ENCODE results near the gene ZNF581.

The ZNF581 gene

GRCh38 chr19:55679343-55680257 lies 36.2 kb downstream of the ZNF581 start:
- no peak for DNase-seq (ENCODE audit: low read depth in 2 of 2)

DNA sequence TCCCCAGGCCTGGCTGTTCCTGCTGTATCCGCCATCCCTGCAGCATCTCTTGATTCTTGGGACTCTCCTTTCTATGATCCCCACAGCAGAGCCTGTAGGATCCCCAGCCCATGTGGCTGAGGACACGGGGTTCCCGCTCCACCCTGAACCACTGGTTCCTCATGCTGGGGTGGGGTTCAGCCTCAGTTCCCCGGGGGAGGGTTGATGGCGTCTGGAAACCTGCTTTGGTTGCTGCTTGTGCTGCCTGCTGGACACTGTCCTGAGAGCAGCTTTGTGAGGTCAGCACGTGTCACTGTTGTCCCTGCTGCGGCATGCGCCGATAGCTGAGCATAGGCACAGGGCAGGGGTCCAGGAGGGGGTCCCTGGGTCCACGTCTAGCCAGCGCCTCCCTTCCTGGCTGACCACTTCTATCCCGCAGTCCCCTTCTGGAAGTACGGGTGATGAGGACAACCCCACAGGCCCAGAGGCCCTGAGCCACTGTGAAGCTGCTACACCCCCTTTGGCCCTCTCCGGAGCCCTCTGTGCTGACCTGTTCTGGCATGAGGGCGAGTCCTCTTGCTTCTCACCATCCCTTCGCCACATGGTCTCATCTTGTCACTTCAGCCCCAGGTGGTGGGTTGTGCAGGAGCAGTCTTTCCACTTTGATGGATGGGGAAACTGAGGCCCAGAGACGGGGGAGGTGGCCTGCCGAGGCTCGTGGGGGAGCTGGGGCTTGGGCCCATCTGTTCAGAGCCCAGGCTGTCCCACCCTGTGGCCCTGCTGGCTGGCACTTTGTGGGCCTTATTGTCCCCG lies 37.1 kb downstream of the ZNF581 start:
- no peak for DNase-seq (ENCODE audit: low read depth in 2 of 2)

DNA sequence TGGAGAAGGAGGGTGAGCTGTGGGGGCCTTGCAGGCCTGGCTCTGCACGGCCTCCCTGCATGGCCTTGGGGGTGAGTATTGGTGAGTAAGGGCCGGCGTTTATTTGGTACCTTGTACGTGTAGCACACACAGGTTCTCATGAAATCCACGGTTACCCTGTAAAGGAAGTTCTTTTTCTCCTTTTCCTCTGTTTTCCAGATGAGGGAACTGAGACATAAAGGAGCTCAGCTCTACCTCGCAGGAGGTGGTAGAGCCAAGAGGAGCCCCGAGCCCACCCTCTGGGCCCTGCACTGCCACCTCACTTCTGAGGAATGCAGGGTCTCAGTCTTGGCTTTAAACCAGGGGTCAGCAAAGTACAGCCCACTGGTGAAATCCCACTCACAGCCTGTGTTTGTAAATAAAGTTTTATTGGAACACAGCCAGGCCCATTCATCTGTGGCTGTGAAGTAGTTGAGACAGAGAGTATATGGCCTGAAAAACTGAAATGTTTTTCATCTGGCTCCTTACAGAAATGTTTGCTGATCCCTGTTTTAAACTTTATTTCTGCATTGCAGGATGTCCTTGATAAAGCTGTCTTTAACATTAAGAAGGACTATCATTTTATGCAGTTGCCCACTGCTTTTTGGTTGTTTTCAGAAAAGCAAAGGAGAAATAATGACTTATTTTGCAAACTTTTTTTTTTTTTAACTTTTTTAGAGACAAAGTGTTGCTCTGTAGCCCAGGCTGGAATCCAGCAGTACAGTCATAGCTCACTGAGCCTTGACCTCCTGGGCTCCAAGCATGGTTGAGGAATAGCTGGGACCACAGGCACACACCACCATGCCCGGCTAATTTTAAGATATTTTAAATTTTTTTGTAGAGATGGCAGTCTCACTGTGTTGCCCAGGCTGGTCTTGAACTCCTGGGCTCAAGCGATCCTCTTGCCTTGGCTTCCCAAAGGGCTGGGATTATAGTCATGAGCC lies 38.0 kb downstream of the ZNF581 start:
- DNase-seq (ENCODE audit: low read depth in 2 of 2) = no peak

- DNase-seq (ENCODE audit: low read depth in 2 of 2) = no peak
Observed at GRCh38 chr19:55683449-55684261, 40.2 kb downstream of the ZNF581 start.

DNA sequence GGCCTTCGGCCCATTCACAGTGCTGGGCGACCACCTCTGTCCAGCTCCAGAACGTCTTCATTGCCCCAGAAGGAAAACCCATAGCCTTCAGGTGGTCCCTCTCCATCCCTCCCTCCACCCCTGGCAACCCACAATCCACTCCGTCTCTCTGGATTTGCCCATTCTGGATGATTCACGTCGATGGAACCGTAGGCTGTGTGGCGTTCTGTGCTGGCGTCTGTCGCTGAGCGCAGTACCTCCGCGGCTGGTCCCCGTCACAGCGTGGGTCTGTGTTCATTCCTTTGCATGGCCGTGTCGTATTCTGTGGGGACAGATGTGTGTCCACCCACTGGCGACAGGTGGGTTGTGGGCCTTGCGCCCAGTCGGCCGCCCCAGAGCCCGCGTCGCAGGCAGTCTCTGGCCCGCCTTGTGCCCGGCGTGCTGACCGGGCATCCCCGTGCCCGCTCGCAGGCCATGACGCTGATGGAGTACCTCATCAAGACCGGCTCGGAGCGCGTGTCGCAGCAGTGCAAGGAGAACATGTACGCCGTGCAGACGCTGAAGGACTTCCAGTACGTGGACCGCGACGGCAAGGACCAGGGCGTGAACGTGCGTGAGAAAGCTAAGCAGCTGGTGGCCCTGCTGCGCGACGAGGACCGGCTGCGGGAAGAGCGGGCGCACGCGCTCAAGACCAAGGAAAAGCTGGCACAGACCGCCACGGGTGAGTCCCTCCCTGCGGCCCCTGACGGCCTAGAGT lies 41.7 kb downstream of the ZNF581 start:
- no peak for DNase-seq (ENCODE audit: low read depth in 2 of 2)

DNA sequence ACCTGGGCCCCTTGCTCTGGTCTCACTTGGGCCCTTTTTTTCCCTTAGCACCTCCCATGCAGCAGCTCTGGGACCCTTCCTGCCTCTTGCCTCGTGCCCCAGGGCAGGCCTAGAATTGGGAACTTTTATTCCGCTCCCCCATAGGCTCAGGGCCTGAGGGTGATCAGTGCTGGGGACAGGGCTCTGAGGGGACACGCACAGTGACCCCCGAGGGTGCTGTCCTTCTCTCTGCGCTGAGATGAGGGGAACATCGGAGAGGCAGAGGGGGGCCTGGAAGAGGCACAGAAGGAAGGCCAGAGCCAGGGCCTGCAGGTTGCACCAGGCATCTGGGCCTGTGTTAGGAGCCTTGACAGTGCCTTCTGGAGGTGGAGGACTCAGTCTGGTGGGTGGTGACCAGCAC lies 42.3 kb downstream of the ZNF581 start:
- no peak for DNase-seq (ENCODE audit: low read depth in 2 of 2)

GRCh38 chr19:55686311-55687050 lies 43.0 kb downstream of the ZNF581 start:
- no peak for DNase-seq (ENCODE audit: low read depth in 2 of 2)

GRCh38 chr19:55687281-55688201 lies 44.1 kb downstream of the ZNF581 start:
- no peak for DNase-seq (ENCODE audit: low read depth in 2 of 2)

DNA sequence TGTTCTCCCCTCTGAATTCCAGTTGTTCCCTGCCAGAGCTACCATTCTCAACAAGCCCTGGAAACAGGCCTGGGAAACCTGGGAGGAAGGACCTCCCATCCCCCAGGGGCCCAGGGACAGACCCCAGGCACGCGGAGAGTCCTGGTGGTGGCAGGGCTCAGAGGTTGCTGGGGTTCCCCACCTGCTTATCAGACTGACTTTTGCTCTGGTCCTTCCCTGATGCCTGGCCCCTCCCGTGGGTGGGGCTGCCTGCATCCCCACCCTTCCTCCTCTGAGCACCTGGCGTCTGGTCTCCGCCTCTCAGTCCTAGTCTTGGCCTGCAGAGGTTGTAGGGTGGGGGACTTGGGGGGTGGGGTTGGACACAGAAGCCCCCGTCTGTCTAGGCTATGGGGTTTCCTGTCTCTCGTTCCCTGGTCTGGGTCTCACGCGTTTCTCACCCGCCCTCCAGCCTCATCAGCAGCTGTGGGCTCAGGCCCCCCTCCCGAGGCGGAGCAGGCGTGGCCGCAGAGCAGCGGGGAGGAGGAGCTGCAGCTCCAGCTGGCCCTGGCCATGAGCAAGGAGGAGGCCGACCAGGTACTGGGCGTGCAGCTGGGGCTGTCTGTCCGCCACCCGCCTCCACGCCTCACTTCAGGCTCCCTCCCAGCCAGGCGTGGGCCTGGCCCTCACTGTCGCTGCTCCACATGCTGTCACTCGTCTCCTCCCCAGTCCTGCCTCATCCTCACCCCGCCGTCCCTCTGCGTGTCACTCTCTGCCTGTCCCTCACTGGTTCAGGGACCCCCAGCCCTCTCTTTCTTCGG lies 45.2 kb downstream of the ZNF581 start:
- no peak for DNase-seq (ENCODE audit: low read depth in 2 of 2)

DNA sequence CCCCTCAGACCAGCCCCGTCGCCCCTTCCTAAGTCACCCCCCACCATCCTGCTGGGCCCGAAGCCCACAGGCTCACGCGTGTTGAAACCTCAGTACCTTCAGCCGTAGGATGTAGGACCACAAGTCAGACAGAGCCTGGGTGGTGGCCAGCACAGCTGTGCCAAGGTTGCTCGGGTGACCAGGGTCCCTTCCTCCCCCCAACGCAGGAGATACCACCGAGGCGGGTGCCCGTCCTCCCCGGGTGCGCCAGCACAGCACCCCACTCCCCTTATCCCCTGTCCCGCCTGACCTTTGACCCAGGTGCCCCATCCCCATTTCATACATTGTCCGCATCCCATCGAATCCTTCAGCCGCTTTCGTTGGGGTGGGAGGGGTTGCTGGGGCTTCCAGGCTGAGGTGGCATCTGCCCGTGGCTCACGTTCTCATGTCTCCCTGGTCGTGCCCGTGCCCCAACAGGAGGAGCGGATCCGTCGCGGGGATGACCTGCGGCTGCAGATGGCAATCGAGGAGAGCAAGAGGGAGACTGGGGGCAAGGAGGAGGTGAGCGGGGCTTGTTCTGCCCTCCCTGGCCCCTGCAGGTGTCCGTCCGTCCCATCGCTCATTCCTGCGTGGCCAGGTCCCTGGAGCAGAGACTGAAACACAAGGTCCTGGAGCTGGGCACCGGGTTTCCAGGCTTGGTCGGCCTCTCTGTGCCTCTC lies 46.1 kb downstream of the ZNF581 start:
- no peak for DNase-seq (ENCODE audit: low read depth in 2 of 2)

- DNase-seq (ENCODE audit: low read depth in 2 of 2) = no peak
Observed at GRCh38 chr19:55690109-55690768, 46.8 kb downstream of the ZNF581 start.

DNA sequence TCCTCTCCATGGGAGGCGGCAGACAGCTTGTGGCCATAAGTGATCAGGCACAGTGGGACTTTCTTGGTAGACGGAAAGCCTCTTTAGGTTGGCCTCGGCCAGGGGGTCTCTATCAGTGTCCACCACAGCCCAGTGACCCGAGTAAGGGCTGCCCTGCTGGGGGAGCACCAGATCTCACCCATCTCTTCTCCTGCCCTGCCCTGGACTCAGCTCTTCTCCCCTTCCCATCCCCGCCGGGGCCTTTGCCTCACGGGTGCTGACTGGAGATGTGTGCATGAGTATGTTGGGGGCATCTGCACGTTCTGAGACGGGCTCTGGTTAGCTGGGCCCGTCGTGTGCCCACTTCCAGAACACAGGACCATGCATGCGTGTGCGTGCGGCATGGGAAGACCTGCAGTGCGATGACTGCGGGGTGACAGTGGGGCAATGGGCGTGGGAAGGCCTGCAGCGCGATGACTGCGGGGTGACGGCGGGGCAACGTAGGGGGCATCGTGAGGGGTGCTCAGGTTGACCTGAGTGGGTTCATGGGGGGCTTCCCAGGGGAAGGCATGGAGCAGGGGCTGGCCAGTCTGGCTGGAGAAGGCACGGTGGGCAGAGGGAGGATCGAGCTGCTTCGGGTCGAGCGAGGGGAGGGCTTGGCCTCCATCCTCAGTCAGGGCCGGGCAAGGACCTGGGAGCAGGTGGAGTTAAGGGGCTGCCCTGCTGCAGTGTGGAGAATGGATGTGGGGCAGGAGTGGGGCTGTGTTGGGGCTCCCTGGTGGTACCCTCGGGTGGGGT lies 47.5 kb downstream of the ZNF581 start:
- no peak for DNase-seq (ENCODE audit: low read depth in 2 of 2)

GRCh38 chr19:55691561-55692481 lies 48.4 kb downstream of the ZNF581 start:
- DNase-seq (ENCODE audit: low read depth in 2 of 2) = no peak

- no peak for DNase-seq (ENCODE audit: low read depth in 2 of 2)
Observed at GRCh38 chr19:55692681-55693081, 49.2 kb downstream of the ZNF581 start.

Measured in stimulated activated CD4-positive, alpha-beta T cell treated with anti-CD3 and anti-CD28 coated beads, Interleukin-1b, Interleukin-23, amount 100 ng/mL, for 1 hour (primary cell).